HG03565 (cell line): ENCODE results near the gene PLEKHA3.
"Not testable (repeated sequence)": the region's sequence is repeated elsewhere in the genome, so short reads cannot be mapped to it uniquely, and the experiment has no call there.

Experiments
- ATAC-seq: cut with Tn5 transposase; IDR thresholded peaks from one replicate; pipeline ENCODE4 v1.9.1; 2021; ENCODE audit warnings: mild to moderate bottlenecking, moderate library complexity; ENCODE audit not compliant: unreplicated experiment

The PLEKHA3 gene

GRCh38 chr2:178522950-178523595, 42.8 kb downstream of the PLEKHA3 start:
- peak; percentile 79 for ATAC-seq

- no peak for ATAC-seq
These were observed 43.4 kb downstream of the PLEKHA3 start for GRCh38 chr2:178523596-178524134.

- not testable (repeated sequence) for ATAC-seq
These were observed 44.8 kb downstream of the PLEKHA3 start for GRCh38 chr2:178525010-178525409.

- ATAC-seq: not testable (repeated sequence)
These were observed 45.2 kb downstream of the PLEKHA3 start for GRCh38 chr2:178525460-178525859.

- ATAC-seq: no peak
These were observed 46.0 kb downstream of the PLEKHA3 start for GRCh38 chr2:178526256-178526655.

GRCh38 chr2:178527592-178527991, 47.3 kb downstream of the PLEKHA3 start:
- ATAC-seq: no peak

GRCh38 chr2:178528647-178529046, 48.4 kb downstream of the PLEKHA3 start:
- ATAC-seq: no peak

GRCh38 chr2:178529194-178529593, 48.9 kb downstream of the PLEKHA3 start:
- no peak for ATAC-seq

GRCh38 chr2:178530131-178530530, 49.9 kb downstream of the PLEKHA3 start:
- ATAC-seq: no peak

- peak; percentile 91 for ATAC-seq
These were observed 50.4 kb downstream of the PLEKHA3 start for GRCh38 chr2:178530625-178531142.

- no peak for ATAC-seq
These were observed 50.9 kb downstream of the PLEKHA3 start for GRCh38 chr2:178531168-178531567.

GRCh38 chr2:178536037-178536436, 55.8 kb downstream of the PLEKHA3 start:
- ATAC-seq: no peak

- no peak for ATAC-seq
These were observed 61.9 kb downstream of the PLEKHA3 start for GRCh38 chr2:178542161-178542560.

- no peak for ATAC-seq
These were observed 62.3 kb downstream of the PLEKHA3 start for GRCh38 chr2:178542569-178542968.

- peak; percentile 76 for ATAC-seq
These were observed 70.1 kb downstream of the PLEKHA3 start for GRCh38 chr2:178550352-178550751.

GRCh38 chr2:178553047-178553446, 72.8 kb downstream of the PLEKHA3 start:
- no peak for ATAC-seq
